NCI-H510A (cell line): ENCODE data around the gene KCNMA1.

Experiments
- DNase-seq: peaks from one replicate; lab custom pipeline; 2025; lab: John Stamatoyannopoulos, UW

The KCNMA1 gene

GRCh38 chr10:77333610-77334340 lies 303.8 kb downstream of the KCNMA1 start:
- DNase-seq, result no peak

- no peak for DNase-seq
These were observed 305.4 kb downstream of the KCNMA1 start for GRCh38 chr10:77332256-77332655.

GRCh38 chr10:77328272-77328816 lies 309.3 kb downstream of the KCNMA1 start:
- DNase-seq, result no peak

GRCh38 chr10:77325233-77325537 lies 312.4 kb downstream of the KCNMA1 start:
- DNase-seq, result peak; percentile 54

GRCh38 chr10:77321838-77322237 lies 315.8 kb downstream of the KCNMA1 start:
- no peak for DNase-seq

GRCh38 chr10:77320971-77321471 lies 316.6 kb downstream of the KCNMA1 start:
- no peak for DNase-seq

GRCh38 chr10:77319557-77319956 lies 318.1 kb downstream of the KCNMA1 start:
- no peak for DNase-seq

- no peak for DNase-seq
These were observed 318.9 kb downstream of the KCNMA1 start for GRCh38 chr10:77318739-77319138.

- DNase-seq, result no peak
These were observed 320.4 kb downstream of the KCNMA1 start for GRCh38 chr10:77317221-77317620.

- DNase-seq, result no peak
These were observed 322.0 kb downstream of the KCNMA1 start for GRCh38 chr10:77315496-77316129.

GRCh38 chr10:77313066-77313750 lies 324.4 kb downstream of the KCNMA1 start:
- DNase-seq, result no peak

- no peak for DNase-seq
These were observed 326.4 kb downstream of the KCNMA1 start for GRCh38 chr10:77311186-77311585.

GRCh38 chr10:77310288-77310840 lies 327.2 kb downstream of the KCNMA1 start:
- no peak for DNase-seq

- no peak for DNase-seq
These were observed 328.1 kb downstream of the KCNMA1 start for GRCh38 chr10:77309509-77309908.

- DNase-seq, result no peak
These were observed 328.5 kb downstream of the KCNMA1 start for GRCh38 chr10:77309092-77309491.

GRCh38 chr10:77308084-77308732 lies 329.4 kb downstream of the KCNMA1 start:
- DNase-seq, result no peak

GRCh38 chr10:77306666-77307065 lies 330.9 kb downstream of the KCNMA1 start:
- DNase-seq, result no peak

- no peak for DNase-seq
These were observed 331.7 kb downstream of the KCNMA1 start for GRCh38 chr10:77305650-77306632.

- no peak for DNase-seq
These were observed 333.4 kb downstream of the KCNMA1 start for GRCh38 chr10:77304192-77304591.

GRCh38 chr10:77301305-77301730 lies 336.3 kb downstream of the KCNMA1 start:
- no peak for DNase-seq
